GM20000 (cell line): Measurements from ENCODE around the gene ACAD10.

Source experiments
- DNase-seq: peaks from one replicate; pipeline ENCODE4 v3.0.0; 2012; ENCODE audit warnings: low spot score
- CTCF ChIP-seq: IDR thresholded peaks from 2 replicates; pipeline ENCODE4 v1.5.1; 2012; ENCODE audit warnings: mild to moderate bottlenecking, control low read depth; ENCODE audit errors: extremely low read depth, missing control alignments

ACAD10 gene

GRCh38 chr12:111741235-111741812 lies 55.5 kb downstream of the ACAD10 start:
- no peak for TF ChIP-seq CTCF
- no peak for DNase-seq

- no peak for TF ChIP-seq CTCF
Measured at GRCh38 chr12:111745211-111745610, 59.4 kb downstream of the ACAD10 start.

GRCh38 chr12:111747333-111747732 lies 61.5 kb downstream of the ACAD10 start:
- no peak for TF ChIP-seq CTCF
- DNase-seq, result no peak

More at GRCh38 chr12:111745211-111745610, 59.4 kb downstream of the ACAD10 start:
- DNase-seq, result no peak

- TF ChIP-seq CTCF, result no peak
- no peak for DNase-seq
Measured at GRCh38 chr12:111748151-111748672, 62.4 kb downstream of the ACAD10 start.

GRCh38 chr12:111748867-111749266 lies 63.0 kb downstream of the ACAD10 start:
- no peak for TF ChIP-seq CTCF
- no peak for DNase-seq

GRCh38 chr12:111749391-111749790 lies 63.5 kb downstream of the ACAD10 start:
- DNase-seq, result no peak
- TF ChIP-seq CTCF, result no peak

- DNase-seq, result peak; percentile 67
- peak; percentile 70 for TF ChIP-seq CTCF
Measured at GRCh38 chr12:111753144-111753881, 67.5 kb downstream of the ACAD10 start.
